WERI-Rb-1 (cell line): ENCODE measurements around the gene RALGAPB.

Source experiments
- DNase-seq: peaks from one replicate; pipeline ENCODE4 v3.0.0-alpha.2; 2020
- H3K27ac ChIP-seq: fragments of 250-450 bp; sonication (Bioruptor Pico); 2 replicates; pipeline ENCODE4 v1.5.1; 2020; ENCODE audit warnings: mild to moderate bottlenecking, moderate library complexity
- H3K27me3 ChIP-seq: fragments of 250-450 bp; sonication (Bioruptor Pico); 2 replicates; pipeline ENCODE4 v1.5.1; 2021; ENCODE audit warnings: mild to moderate bottlenecking, low read depth, moderate library complexity; ENCODE audit not compliant: insufficient read depth, severe bottlenecking
- H3K36me3 ChIP-seq: fragments of 250-450 bp; sonication (Bioruptor Pico); 2 replicates; pipeline ENCODE4 v1.5.1; 2020; ENCODE audit warnings: mild to moderate bottlenecking, moderate library complexity
- H3K4me3 ChIP-seq: 2 replicates; pipeline ENCODE4 v1.5.1; 2011; ENCODE audit warnings: low read depth, mild to moderate bottlenecking, control low read depth, low read length
- H3K9me3 ChIP-seq: fragments of 250-450 bp; sonication (Bioruptor Pico); 2 replicates; pipeline ENCODE4 v1.5.1; 2021; ENCODE audit warnings: mild to moderate bottlenecking, moderate library complexity; ENCODE audit not compliant: severe bottlenecking
- CTCF ChIP-seq: IDR thresholded peaks from 2 replicates; pipeline ENCODE4 v1.5.1; 2011; ENCODE audit warnings: low read depth, mild to moderate bottlenecking, control low read depth, inconsistent platforms, low read length

Gene RALGAPB

GRCh38 chr20:38536310-38536709, 63.7 kb downstream of the RALGAPB start:
- no peak for DNase-seq
- Histone ChIP-seq H3K4me3 (no peak overlapping the region), H3K9me3 (no peaks in the 10 kb centered on the region), H3K36me3 (peaks cover 75% of the 10 kb centered on the region), H3K27ac (no peak overlapping the region), H3K27me3 (no peaks in the 10 kb centered on the region)
- no peak for TF ChIP-seq CTCF

- no peak for TF ChIP-seq CTCF
- Histone ChIP-seq H3K27me3 (no peaks in the 10 kb centered on the region), H3K27ac (no peak overlapping the region), H3K9me3 (no peaks in the 10 kb centered on the region), H3K4me3 (no peak overlapping the region), H3K36me3 (peaks cover 81% of the 10 kb centered on the region)
- no peak for DNase-seq
Observed at GRCh38 chr20:38537176-38537575, 64.5 kb downstream of the RALGAPB start.

- Histone ChIP-seq H3K4me3 (no peak overlapping the region), H3K36me3 (peaks cover 79% of the 10 kb centered on the region), H3K27me3 (no peaks in the 10 kb centered on the region), H3K27ac (no peak overlapping the region), H3K9me3 (no peaks in the 10 kb centered on the region)
- DNase-seq: no peak
- no peak for TF ChIP-seq CTCF
Observed at GRCh38 chr20:38538789-38539188, 66.1 kb downstream of the RALGAPB start.

GRCh38 chr20:38543014-38543906, 70.6 kb downstream of the RALGAPB start:
- no peak overlapping the region for H3K4me3 ChIP-seq
- H3K27me3 ChIP-seq: no peaks in the 10 kb centered on the region
- DNase-seq: no peak
- peaks cover 83% of the 10 kb centered on the region for H3K36me3 ChIP-seq
- no peak for TF ChIP-seq CTCF
- H3K27ac ChIP-seq: no peak overlapping the region
- no peaks in the 10 kb centered on the region for H3K9me3 ChIP-seq

GRCh38 chr20:38545771-38546170, 73.1 kb downstream of the RALGAPB start:
- peaks cover 90% of the 10 kb centered on the region for H3K36me3 ChIP-seq
- no peak for TF ChIP-seq CTCF

More at GRCh38 chr20:38545771-38546170, 73.1 kb downstream of the RALGAPB start:
- Histone ChIP-seq H3K9me3 (no peaks in the 10 kb centered on the region), H3K27me3 (no peaks in the 10 kb centered on the region), H3K27ac (no peak overlapping the region), H3K4me3 (no peak overlapping the region)
- DNase-seq: no peak
